Hematopoietic multipotent progenitor cell treated with erythropoietin and hydrocortisone succinate and interleukin-3 and kit ligand, for 4 days (in vitro differentiated cells): ENCODE data around the gene ZNF674.
A peak's percentile ranks its signal among the peaks of the same experiment; 100 is the strongest.
"Not testable (repeated sequence)": the region's sequence is repeated elsewhere in the genome, so short reads cannot be mapped to it uniquely, and the experiment has no call there.

ENCODE experiments used
- DNase-seq: peaks from one replicate; pipeline ENCODE4 v3.0.0-alpha.2; 2015

The ZNF674 gene

GRCh38 chrX:46567388-46567787 lies 22.2 kb upstream of the ZNF674 start:
- no peak for DNase-seq

GRCh38 chrX:46561824-46562657 lies 16.8 kb upstream of the ZNF674 start:
- peak; percentile 82 for DNase-seq

GRCh38 chrX:46559062-46559461 lies 13.8 kb upstream of the ZNF674 start:
- DNase-seq: no peak

- peak; percentile 58 for DNase-seq
Measured at GRCh38 chrX:46554942-46555341, 9.7 kb upstream of the ZNF674 start.

GRCh38 chrX:46553935-46554334 lies 8.7 kb upstream of the ZNF674 start:
- DNase-seq: no peak

- DNase-seq: peak; percentile 4
Measured at GRCh38 chrX:46551494-46552128, 6.4 kb upstream of the ZNF674 start.

- DNase-seq: no peak
Measured at GRCh38 chrX:46549914-46550313, 4.7 kb upstream of the ZNF674 start.

- DNase-seq: no peak
Measured at GRCh38 chrX:46547857-46548256, 2.6 kb upstream of the ZNF674 start.

- not testable (repeated sequence) for DNase-seq
Measured at GRCh38 chrX:46544527-46544926, 694 bp downstream of the ZNF674 start.

GRCh38 chrX:46543441-46543840 lies 1.8 kb downstream of the ZNF674 start:
- DNase-seq: peak; percentile 25

GRCh38 chrX:46531442-46531841 lies 13.8 kb downstream of the ZNF674 start:
- DNase-seq: peak; percentile 60

- DNase-seq: not testable (repeated sequence)
Measured at GRCh38 chrX:46530404-46530908, 14.8 kb downstream of the ZNF674 start.

- DNase-seq: peak; percentile 20
Measured at GRCh38 chrX:46529740-46530403, 15.3 kb downstream of the ZNF674 start.

GRCh38 chrX:46528640-46529039 lies 16.6 kb downstream of the ZNF674 start:
- not testable (repeated sequence) for DNase-seq

GRCh38 chrX:46506076-46506475 lies 39.1 kb downstream of the ZNF674 start:
- no peak for DNase-seq

GRCh38 chrX:46502848-46503247 lies 42.4 kb downstream of the ZNF674 start:
- no peak for DNase-seq

- no peak for DNase-seq
Measured at GRCh38 chrX:46500054-46500453, 45.2 kb downstream of the ZNF674 start.

- DNase-seq: no peak
Measured at GRCh38 chrX:46488712-46489111, 56.5 kb downstream of the ZNF674 start.

- no peak for DNase-seq
Measured at GRCh38 chrX:46485897-46486296, 59.3 kb downstream of the ZNF674 start.

- DNase-seq: not testable (repeated sequence)
Measured at GRCh38 chrX:46478634-46479033, 66.6 kb downstream of the ZNF674 start.

- peak; percentile 7 for DNase-seq
Measured at GRCh38 chrX:46477435-46477834, 67.8 kb downstream of the ZNF674 start.

- no peak for DNase-seq
Measured at GRCh38 chrX:46465203-46465602, 80.0 kb downstream of the ZNF674 start.

- DNase-seq: no peak
Measured at GRCh38 chrX:46463682-46464081, 81.5 kb downstream of the ZNF674 start.
